Omental fat pad (tissue), 4 donors: Measurements from ENCODE around the gene STRN3. TPM values are rescaled to one million over a fixed set of nuclear protein-coding genes. Genes with fewer than 3 reads are reported as not detected.
"Not testable (repeated sequence)": the region's sequence is repeated elsewhere in the genome, so short reads cannot be mapped to it uniquely, and the experiment has no call there.

Experiments
- ATAC-seq: fragments of 150-250 bp; one replicate; pipeline ENCODE4 v1.9.1; 2016; ENCODE audit warnings: mild to moderate bottlenecking, moderate library complexity; ENCODE audit not compliant: low FRiP score
- DNase-seq: peaks from one replicate; pipeline ENCODE4 v3.0.0-alpha.2; 2019; ENCODE audit warnings: low spot score
- CTCF ChIP-seq, 3 donors: fragments of 450-650 bp; IDR thresholded peaks; one replicate each; pipeline ENCODE4 v1.5.1; 2016 to 2017; ENCODE audit warnings: antibody characterized with exemption in 3 of 3, mild to moderate bottlenecking in 3 of 3, moderate library complexity in 2 of 3
- total RNA-seq, 4 donors: library from RNA; depleted of rRNA; stranded (reverse); fragments of >200 nt; gene quantifications; one replicate each; pipeline ENCODE4 v1.1.0, GENCODE V29; 2016

STRN3 gene
- total RNA-seq, 4 donors from 2014 or later, result 35.6 to 56.7 (median 43.8) TPM

- DNase-seq (no peak), ATAC-seq (no peak)
- TF ChIP-seq CTCF (IDR thresholded peaks at IDR 0.05), result no peak
These were observed 12.3 kb downstream of the STRN3 start for GRCh38 chr14:31013841-31014240.

- DNase-seq, result no peak
These were observed 15.2 kb downstream of the STRN3 start for GRCh38 chr14:31010935-31011334.

DNA sequence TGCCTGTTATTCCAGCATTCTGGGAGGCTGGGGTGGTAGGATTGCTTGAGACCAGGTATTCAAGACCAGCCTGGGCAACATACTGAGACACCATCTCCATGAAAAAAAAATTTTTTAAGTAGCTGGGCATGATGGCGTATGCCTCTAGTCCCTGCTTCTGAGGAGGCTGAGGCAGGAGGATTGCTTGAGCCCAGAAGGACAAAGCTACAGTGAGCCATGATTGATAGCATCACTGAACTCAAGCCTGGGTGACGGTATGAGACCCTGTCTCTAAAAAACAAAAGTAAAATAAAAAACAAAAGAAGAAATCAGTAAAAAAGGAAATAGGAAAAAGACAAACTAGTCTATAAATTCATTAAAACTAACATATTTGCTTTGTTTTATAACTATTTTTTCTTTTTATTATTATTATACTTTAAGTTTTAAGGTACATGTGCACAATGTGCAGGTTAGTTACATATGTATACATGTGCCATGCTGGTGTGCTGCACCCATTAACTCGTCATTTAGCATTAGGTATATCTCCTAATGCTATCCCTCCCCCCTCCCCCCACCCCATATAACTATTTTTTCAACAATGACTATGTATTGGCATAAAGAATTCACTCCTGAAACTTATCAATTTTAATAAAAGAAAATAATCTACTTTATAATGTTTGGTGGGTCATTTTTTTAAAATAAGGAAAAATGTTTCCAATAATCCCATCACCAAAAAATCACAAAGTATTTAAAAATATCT is 16.2 kb downstream of the STRN3 start:
- ATAC-seq, result no peak
- no peak for TF ChIP-seq CTCF (IDR thresholded peaks at IDR 0.05)
- DNase-seq, result no peak

More at GRCh38 chr14:31010935-31011334, 15.2 kb downstream of the STRN3 start:
- ATAC-seq, result no peak
- no peak for TF ChIP-seq CTCF (IDR thresholded peaks at IDR 0.05)

GRCh38 chr14:31006703-31007102 is 19.5 kb downstream of the STRN3 start:
- ATAC-seq (no peak), DNase-seq (no peak)
- TF ChIP-seq CTCF (IDR thresholded peaks at IDR 0.05), result no peak

DNA sequence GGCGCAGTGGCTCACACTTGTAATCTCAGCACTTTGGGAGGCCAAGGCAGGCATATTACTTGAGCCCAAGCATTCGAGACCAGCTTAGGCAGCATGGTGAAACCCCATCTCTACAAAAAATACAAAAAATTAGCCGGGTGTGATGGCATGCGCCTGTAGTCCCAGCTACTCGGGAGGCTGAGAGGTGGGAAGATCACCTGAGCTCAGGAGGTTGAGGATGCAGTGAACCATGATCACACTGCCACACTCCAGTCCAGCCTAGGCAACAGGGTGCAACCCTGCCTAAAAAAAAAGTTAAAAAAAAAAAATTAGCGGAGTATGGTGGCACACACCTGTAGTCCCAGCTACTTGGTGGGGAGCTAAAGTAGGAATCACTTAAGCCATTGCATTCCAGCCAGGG is 22.2 kb downstream of the STRN3 start:
- not testable (repeated sequence) for ATAC-seq, DNase-seq

GRCh38 chr14:31003284-31003683 is 22.9 kb downstream of the STRN3 start:
- no peak for TF ChIP-seq CTCF (IDR thresholded peaks at IDR 0.05)
- no peak for DNase-seq
- no peak for ATAC-seq

DNA sequence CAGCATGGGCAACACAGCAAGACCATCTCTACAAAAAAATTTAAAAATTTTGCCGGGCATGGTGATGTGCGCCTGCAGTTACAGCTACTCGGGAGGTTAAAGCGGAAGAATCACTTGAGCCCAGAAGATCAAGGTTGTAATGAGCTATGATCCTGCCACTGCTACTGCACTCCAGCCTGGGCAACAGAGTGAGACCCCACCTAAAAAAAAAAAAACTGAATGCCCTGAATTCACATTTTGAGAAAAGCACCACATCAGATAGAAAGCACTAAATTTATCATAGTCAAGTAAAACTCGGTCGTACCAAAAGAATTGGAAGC is 24.9 kb downstream of the STRN3 start:
- no peak for TF ChIP-seq CTCF (IDR thresholded peaks at IDR 0.05)
- ATAC-seq (no peak), DNase-seq (no peak)
